ENCODE results near the gene SSB. TPM values are rescaled to one million over a fixed set of nuclear protein-coding genes. Genes with fewer than 3 reads are reported as not detected.

SSB gene
- total RNA-seq, 1 donor from 2014 or later: 100 TPM

GRCh38 chr2:169767243-169767888 lies 31.3 kb upstream of the SSB start:
- H3K27me3 ChIP-seq (ENCODE audit: control insufficient read depth, insufficient read depth, low read length): peaks cover 15% of the 10 kb centered on the region
- no peak overlapping the region for H3K4me3 ChIP-seq (ENCODE audit: low read depth, low read length)
- no peaks in the 10 kb centered on the region for H3K36me3 ChIP-seq (ENCODE audit: control insufficient read depth, insufficient read depth, low read length)
- no peak for DNase-seq (ENCODE audit: low read depth)
- peak; percentile 75 for TF ChIP-seq CTCF (IDR thresholded peaks at IDR 0.05; ENCODE audit: insufficient read depth, low read length, poor library complexity, severe bottlenecking)

GRCh38 chr2:169768262-169768995 lies 30.2 kb upstream of the SSB start:
- Histone ChIP-seq H3K27me3 (ENCODE audit: control insufficient read depth, insufficient read depth, low read length) (peaks cover 15% of the 10 kb centered on the region), H3K36me3 (ENCODE audit: control insufficient read depth, insufficient read depth, low read length) (no peaks in the 10 kb centered on the region), H3K4me3 (ENCODE audit: low read depth, low read length) (peak overlapping the region; percentile 24)
- no peak for DNase-seq (ENCODE audit: low read depth)
- TF ChIP-seq CTCF (IDR thresholded peaks at IDR 0.05; ENCODE audit: insufficient read depth, low read length, poor library complexity, severe bottlenecking): no peak

- no peak for TF ChIP-seq CTCF (IDR thresholded peaks at IDR 0.05; ENCODE audit: insufficient read depth, low read length, poor library complexity, severe bottlenecking)
- Histone ChIP-seq H3K4me3 (ENCODE audit: low read depth, low read length) (no peak overlapping the region), H3K27me3 (ENCODE audit: control insufficient read depth, insufficient read depth, low read length) (peaks cover 15% of the 10 kb centered on the region), H3K36me3 (ENCODE audit: control insufficient read depth, insufficient read depth, low read length) (no peaks in the 10 kb centered on the region)
- no peak for DNase-seq (ENCODE audit: low read depth)
These were observed 27.6 kb upstream of the SSB start for GRCh38 chr2:169771021-169771420.

GRCh38 chr2:169771612-169772011 lies 27.1 kb upstream of the SSB start:
- H3K27me3 ChIP-seq (ENCODE audit: control insufficient read depth, insufficient read depth, low read length): peaks cover 15% of the 10 kb centered on the region
- DNase-seq (ENCODE audit: low read depth): no peak

GRCh38 chr2:169772651-169773050 lies 26.0 kb upstream of the SSB start:
- DNase-seq (ENCODE audit: low read depth): no peak
- H3K27me3 ChIP-seq (ENCODE audit: control insufficient read depth, insufficient read depth, low read length): peaks cover 13% of the 10 kb centered on the region
- no peak for TF ChIP-seq CTCF (IDR thresholded peaks at IDR 0.05; ENCODE audit: insufficient read depth, low read length, poor library complexity, severe bottlenecking)
- no peak overlapping the region for H3K4me3 ChIP-seq (ENCODE audit: low read depth, low read length)
- H3K36me3 ChIP-seq (ENCODE audit: control insufficient read depth, insufficient read depth, low read length): no peaks in the 10 kb centered on the region

More at GRCh38 chr2:169771612-169772011, 27.1 kb upstream of the SSB start:
- Histone ChIP-seq H3K36me3 (ENCODE audit: control insufficient read depth, insufficient read depth, low read length) (no peaks in the 10 kb centered on the region), H3K4me3 (ENCODE audit: low read depth, low read length) (no peak overlapping the region)
- TF ChIP-seq CTCF (IDR thresholded peaks at IDR 0.05; ENCODE audit: insufficient read depth, low read length, poor library complexity, severe bottlenecking): no peak

All from kidney epithelial cell (primary cell).